OCI-LY7 (cell line): ENCODE results near the gene TLX1. TPM values are rescaled to one million over a fixed set of nuclear protein-coding genes. Genes with fewer than 3 reads are reported as not detected.

Source experiments
- BruUV-seq: library from RNA; stranded (reverse); fragments of 400-500 nt; replicated peaks from 2 replicates; lab custom pipeline; 2021; lab: Mats Ljungman, UMichigan
- CTCF ChIA-PET: fragments of 300-600 bp; sonication (Branson Sonifier 250); formaldehyde crosslinking; loops from one replicate; lab custom pipeline; 2022; ENCODE audit warnings: antibody characterized with exemption; ENCODE audit not compliant: unreplicated experiment; lab: Charles Lee
- POLR2A ChIA-PET: fragments of 300-600 bp; sonication (Branson Sonifier 250); formaldehyde crosslinking; loops from one replicate; lab custom pipeline; 2022; ENCODE audit warnings: antibody characterized with exemption; lab: Charles Lee
- DNase-seq: peaks from one replicate; pipeline ENCODE4 v3.0.0-alpha.2; 2015; ENCODE audit warnings: low spot score
- H2AFZ ChIP-seq: fragments of 200-600 bp; sonication (generic), shearing (Covaris generic); 2 replicates; pipeline ENCODE4 v1.6.1; 2014; ENCODE audit warnings: mild to moderate bottlenecking, antibody characterized with exemption, low read length, moderate library complexity
- H3K27ac ChIP-seq: fragments of 200-600 bp; sonication (generic); 2 replicates; pipeline ENCODE4 v1.5.1; 2014; ENCODE audit warnings: mixed run types, low read depth, mild to moderate bottlenecking, moderate library complexity, low read length, inconsistent platforms; ENCODE audit not compliant: poor library complexity, severe bottlenecking
- H3K36me3 ChIP-seq: fragments of 200-600 bp; sonication (generic); 2 replicates; pipeline ENCODE4 v1.6.1; 2014; ENCODE audit warnings: mild to moderate bottlenecking, antibody characterized with exemption, low read length, moderate library complexity, mixed read lengths; ENCODE audit not compliant: insufficient read depth
- H3K4me1 ChIP-seq: fragments of 200-600 bp; sonication (generic); 2 replicates; pipeline ENCODE4 v1.5.1; 2014; ENCODE audit warnings: mild to moderate bottlenecking, low read length; ENCODE audit not compliant: insufficient read depth, poor library complexity, severe bottlenecking
- H3K4me2 ChIP-seq: fragments of 200-600 bp; sonication (generic); 2 replicates; pipeline ENCODE4 v1.6.1; 2014; ENCODE audit warnings: mild to moderate bottlenecking, low read length
- H3K4me3 ChIP-seq: fragments of 200-600 bp; sonication (generic); 2 replicates; pipeline ENCODE4 v1.5.1; 2014; ENCODE audit warnings: mild to moderate bottlenecking, low read depth, low read length; ENCODE audit not compliant: poor library complexity, severe bottlenecking
- H3K79me2 ChIP-seq: fragments of 200-600 bp; sonication (generic); 2 replicates; pipeline ENCODE4 v1.6.1; 2016; ENCODE audit warnings: low read depth, mild to moderate bottlenecking, low read length, moderate library complexity, mixed read lengths; ENCODE audit not compliant: insufficient read depth
- H3K9me2 ChIP-seq: fragments of 200-600 bp; sonication (generic); 2 replicates; pipeline ENCODE4 v1.6.1; 2016; ENCODE audit warnings: mild to moderate bottlenecking, low read length, mixed read lengths; ENCODE audit not compliant: insufficient read depth
- H3K9me3 ChIP-seq: fragments of 200-600 bp; sonication (generic); 2 replicates; pipeline ENCODE4 v1.6.1; 2014; ENCODE audit warnings: mild to moderate bottlenecking, mixed run types, low read length, mixed read lengths
- H4K20me1 ChIP-seq: fragments of 200-600 bp; sonication (generic); 2 replicates; pipeline ENCODE4 v1.6.1; 2014; ENCODE audit warnings: mild to moderate bottlenecking, antibody characterized with exemption, low read length, moderate library complexity, mixed read lengths; ENCODE audit not compliant: insufficient read depth
- CTCF ChIP-seq: fragments of 200-600 bp; sonication (generic); conservative IDR thresholded peaks from 2 replicates; pipeline ENCODE4 v1.5.1; 2014; ENCODE audit warnings: mild to moderate bottlenecking, antibody characterized with exemption, low read length, moderate library complexity, mixed read lengths
- EZH2phosphoT487 ChIP-seq: fragments of 200-600 bp; sonication (generic); IDR thresholded peaks from 2 replicates; pipeline ENCODE4 v1.6.1; 2018; ENCODE audit warnings: low read depth, borderline replicate concordance, mild to moderate bottlenecking, mixed run types, antibody characterized with exemption, low read length, moderate library complexity, mixed read lengths
- intact Hi-C: fragments of 100-400 bp; cut with micrococcal nuclease; formaldehyde crosslinking; loops from one replicate; pipeline ENCODE4 v1.10.0; 2022; ENCODE audit not compliant: unreplicated experiment
- total RNA-seq, 2 experiments: library from RNA; depleted of rRNA in 1 of 2; stranded (reverse); fragments of >200 nt in 1 of 2; shearing (Covaris generic) in 1 of 2; gene quantifications; 2 replicates each; pipeline ENCODE4 v1.2.3, GENCODE V29; 2014 to 2022

TLX1 gene
- total RNA-seq, 2 experiments from 2014 or later: not detected

- Histone ChIP-seq H3K4me1 (no peaks in the 10 kb centered on the region), H3K4me2 (no peak overlapping the region), H3K27ac (no peak overlapping the region), H3K9me2 (no peaks in the 10 kb centered on the region), H3K79me2 (no peaks in the 10 kb centered on the region), H3K9me3 (no peaks in the 10 kb centered on the region), H4K20me1 (no peaks in the 10 kb centered on the region), H3K4me3 (no peak overlapping the region), H2AFZ (no peak overlapping the region), H3K36me3 (no peaks in the 10 kb centered on the region)
- no peak for DNase-seq
- CTCF ChIA-PET: no interaction called here
- TF ChIP-seq CTCF (no peak), EZH2phosphoT487 (no peak)
- intact Hi-C loops: no loop called here
- no TSS peak for BruUV-seq
- POLR2A ChIA-PET: interaction anchor here (0.6 kb wide), 2 partner anchors 436 to 691 kb away, joined by 3 read pairs; no protein-coding TSS in a partner anchor
These were observed 24.7 kb upstream of the TLX1 start for GRCh38 chr10:101106351-101106750.

GRCh38 chr10:101107771-101108170 is 23.3 kb upstream of the TLX1 start:
- Histone ChIP-seq H3K4me3 (no peak overlapping the region), H3K9me3 (no peaks in the 10 kb centered on the region), H3K27ac (no peak overlapping the region), H3K4me1 (no peaks in the 10 kb centered on the region), H2AFZ (no peak overlapping the region), H4K20me1 (no peaks in the 10 kb centered on the region), H3K36me3 (no peaks in the 10 kb centered on the region), H3K79me2 (no peaks in the 10 kb centered on the region), H3K9me2 (no peaks in the 10 kb centered on the region), H3K4me2 (no peak overlapping the region)
- ChIA-PET CTCF (no interaction called here), POLR2A (no interaction called here)
- intact Hi-C loops: no loop called here
- TF ChIP-seq CTCF: no peak
- TF ChIP-seq EZH2phosphoT487: no peak
- no TSS peak for BruUV-seq
- DNase-seq: no peak

GRCh38 chr10:101110856-101111523 is 20.1 kb upstream of the TLX1 start:
- BruUV-seq: no TSS peak
- no peak overlapping the region for H3K4me3 ChIP-seq
- H3K9me3 ChIP-seq: no peaks in the 10 kb centered on the region
- intact Hi-C loops: no loop called here
- H4K20me1 ChIP-seq: no peaks in the 10 kb centered on the region
- no peaks in the 10 kb centered on the region for H3K36me3 ChIP-seq
- no peaks in the 10 kb centered on the region for H3K79me2 ChIP-seq
- TF ChIP-seq CTCF: no peak
- no peak for TF ChIP-seq EZH2phosphoT487
- no peak overlapping the region for H3K27ac ChIP-seq
- CTCF ChIA-PET: interaction anchor here (0.5 to 0.6 kb wide), 2 partner anchors 209 to 548 kb away, joined by 3 read pairs; no protein-coding TSS in a partner anchor
- no peak for DNase-seq
- H2AFZ ChIP-seq: no peak overlapping the region
- no peaks in the 10 kb centered on the region for H3K9me2 ChIP-seq
- no peak overlapping the region for H3K4me2 ChIP-seq
- no peaks in the 10 kb centered on the region for H3K4me1 ChIP-seq
- POLR2A ChIA-PET: no interaction called here
